Heart left ventricle (tissue), 13 donors: ENCODE measurements around the gene ZFAND6.

Source experiments
- POLR2A ChIP-seq, 2 donors: fragments of 450-650 bp; IDR thresholded peaks; one replicate each; pipeline ENCODE4 v1.6.1; 2017; ENCODE audit warnings: antibody characterized with exemption in 2 of 2, mild to moderate bottlenecking in 2 of 2, moderate library complexity in 2 of 2
- TF ChIP-seq, protein P1 (sequence below), 12 donors: fragments of 200-600 bp; sonication (generic) in 4 of 12; IDR thresholded peaks; one replicate each; pipeline versions ENCODE4 v1.5.0 to v1.8.0; 2018 to 2022; ENCODE audit warnings: antibody characterized with exemption in 12 of 12, mild to moderate bottlenecking in 5 of 12
- donor health status: ischemic (EF 13 %, LVEDD 7.1; RV severe dilation, severe dysfunction).
- donor health status: DM: no; HTN: yes; CAD: no.
- donor health status: DM: no; HTN: no; CAD: no.
- donor health status: ischemic (EF 25% LVEDD 6.9; RV normal size, moderate dysfunction).
- donor health status: ischemic (EF 25% LVEDD 5.7; RV mildly dilated, moderate dysfunction).
- donor health status: ischemic (EF 35%, LVEDD 5.7; RV mildly dilated, moderate dysfunction).
- donor health status: nonischemic (EF 11% LVEDD 7.7; RV severe dilation, severe dysfunction).
- donor health status: DM: yes; HTN: yes; CAD: no.
- donor health status: PGD.
- donor health status: ischemic (EF 29% LVEDD 5.4; RV normal size, mild dysfunction).
- donor health status: nonischemic (EF 23%, LVEDD 6.1; RV moderate dilation, normal function).

DNA sequence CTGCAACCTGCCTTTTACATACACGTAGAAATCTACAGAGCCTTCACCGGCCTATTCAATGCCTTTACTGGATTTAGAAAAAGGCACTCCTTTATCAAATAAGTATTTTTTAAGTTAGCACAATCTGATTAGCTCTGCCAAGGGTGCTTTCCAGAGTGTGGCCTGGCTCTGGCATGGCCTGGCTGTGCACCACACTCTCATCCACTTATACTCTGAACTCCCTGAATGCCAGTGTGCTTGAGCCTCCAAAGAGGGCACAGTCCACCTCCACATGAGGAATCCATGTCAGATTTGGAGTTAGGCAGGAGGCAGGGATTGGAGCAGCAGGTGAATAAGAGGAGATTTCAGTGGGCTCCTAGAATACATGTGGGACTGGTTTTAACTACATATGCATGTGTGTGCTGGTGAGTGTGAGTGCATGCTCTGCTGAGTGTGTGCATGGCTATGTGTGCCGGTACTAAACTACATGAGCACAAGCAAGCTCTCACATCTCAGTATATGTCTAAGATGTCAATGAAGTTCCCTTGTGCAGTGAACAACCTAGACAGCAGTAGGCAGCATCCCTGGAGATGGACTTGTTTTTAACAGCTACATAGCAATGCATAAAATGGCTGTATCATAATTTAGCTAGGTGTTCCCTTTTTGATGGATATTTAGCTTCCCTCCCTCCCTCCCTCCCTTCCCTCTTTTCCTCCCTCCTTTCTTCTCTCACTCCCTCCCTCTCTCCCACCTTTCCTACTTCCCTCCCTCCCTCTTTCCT is 17.8 kb upstream of the ZFAND6 start:
- TF ChIP-seq, protein P1, sequence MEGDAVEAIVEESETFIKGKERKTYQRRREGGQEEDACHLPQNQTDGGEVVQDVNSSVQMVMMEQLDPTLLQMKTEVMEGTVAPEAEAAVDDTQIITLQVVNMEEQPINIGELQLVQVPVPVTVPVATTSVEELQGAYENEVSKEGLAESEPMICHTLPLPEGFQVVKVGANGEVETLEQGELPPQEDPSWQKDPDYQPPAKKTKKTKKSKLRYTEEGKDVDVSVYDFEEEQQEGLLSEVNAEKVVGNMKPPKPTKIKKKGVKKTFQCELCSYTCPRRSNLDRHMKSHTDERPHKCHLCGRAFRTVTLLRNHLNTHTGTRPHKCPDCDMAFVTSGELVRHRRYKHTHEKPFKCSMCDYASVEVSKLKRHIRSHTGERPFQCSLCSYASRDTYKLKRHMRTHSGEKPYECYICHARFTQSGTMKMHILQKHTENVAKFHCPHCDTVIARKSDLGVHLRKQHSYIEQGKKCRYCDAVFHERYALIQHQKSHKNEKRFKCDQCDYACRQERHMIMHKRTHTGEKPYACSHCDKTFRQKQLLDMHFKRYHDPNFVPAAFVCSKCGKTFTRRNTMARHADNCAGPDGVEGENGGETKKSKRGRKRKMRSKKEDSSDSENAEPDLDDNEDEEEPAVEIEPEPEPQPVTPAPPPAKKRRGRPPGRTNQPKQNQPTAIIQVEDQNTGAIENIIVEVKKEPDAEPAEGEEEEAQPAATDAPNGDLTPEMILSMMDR (IDR thresholded peaks at IDR 0.05) = no peak
- TF ChIP-seq POLR2A (IDR thresholded peaks at IDR 0.05) = no peak
